OCI-LY1 (cell line): ENCODE data around the gene MTREX.

Source experiments
- H2AFZ ChIP-seq: fragments of 200-600 bp; sonication (generic), shearing (Covaris generic); 2 replicates; pipeline ENCODE4 v1.6.0; 2014; ENCODE audit warnings: antibody characterized with exemption, mild to moderate bottlenecking, low read length
- H3F3A ChIP-seq: fragments of 200-600 bp; sonication (generic), shearing (Covaris generic); 2 replicates; pipeline ENCODE4 v1.6.0; 2014; ENCODE audit warnings: mild to moderate bottlenecking, antibody characterized with exemption, low read length, moderate library complexity; ENCODE audit not compliant: insufficient read depth
- H3K27ac ChIP-seq: fragments of 200-600 bp; sonication (generic); 2 replicates; pipeline ENCODE4 v1.5.1; 2014; ENCODE audit warnings: low read length, mixed run types, mild to moderate bottlenecking, low read depth; ENCODE audit not compliant: poor library complexity, severe bottlenecking
- H3K27me3 ChIP-seq: fragments of 200-600 bp; sonication (generic); 2 replicates; pipeline ENCODE4 v1.6.0; 2014; ENCODE audit warnings: antibody characterized with exemption, mild to moderate bottlenecking, low read length, moderate library complexity; ENCODE audit not compliant: insufficient read depth
- H3K36me3 ChIP-seq: fragments of 200-600 bp; sonication (generic); 2 replicates; pipeline ENCODE4 v1.6.1; 2014; ENCODE audit warnings: mild to moderate bottlenecking, antibody characterized with exemption, low read length, moderate library complexity, mixed read lengths; ENCODE audit not compliant: insufficient read depth
- H3K4me1 ChIP-seq: fragments of 200-600 bp; sonication (generic); 2 replicates; pipeline ENCODE4 v1.5.1; 2014; ENCODE audit warnings: mild to moderate bottlenecking, low read length, moderate library complexity; ENCODE audit not compliant: insufficient read depth, severe bottlenecking
- H3K4me2 ChIP-seq: fragments of 200-600 bp; sonication (generic), shearing (Covaris generic); 2 replicates; pipeline ENCODE4 v1.6.1; 2014; ENCODE audit warnings: low read length
- H3K4me3 ChIP-seq: fragments of 200-600 bp; sonication (generic); 2 replicates; pipeline ENCODE4 v1.5.1; 2014; ENCODE audit warnings: low read length, low read depth, mild to moderate bottlenecking, mixed read lengths; ENCODE audit not compliant: poor library complexity, severe bottlenecking
- H3K79me2 ChIP-seq: fragments of 200-600 bp; shearing (Covaris generic); 2 replicates; pipeline ENCODE4 v1.6.1; 2016; ENCODE audit warnings: mixed run types, low read length, mixed read lengths; ENCODE audit not compliant: insufficient read depth
- H3K9ac ChIP-seq: fragments of 200-600 bp; sonication (generic), shearing (Covaris generic); 2 replicates; pipeline ENCODE4 v1.6.1; 2014; ENCODE audit warnings: mild to moderate bottlenecking, low read length, mixed read lengths
- H3K9me2 ChIP-seq: fragments of 200-600 bp; sonication (generic), shearing (Covaris generic); 2 replicates; pipeline ENCODE4 v1.6.1; 2014; ENCODE audit warnings: low read depth, mild to moderate bottlenecking, low read length, mixed read lengths
- H3K9me3 ChIP-seq: fragments of 200-600 bp; shearing (Covaris generic); 2 replicates; pipeline ENCODE4 v1.6.1; 2014; ENCODE audit warnings: low read length, mixed read lengths
- H4K20me1 ChIP-seq: fragments of 200-600 bp; sonication (generic), shearing (Covaris generic); 2 replicates; pipeline ENCODE4 v1.6.0; 2016; ENCODE audit warnings: mild to moderate bottlenecking, low read length; ENCODE audit not compliant: insufficient read depth
- CTCF ChIP-seq: fragments of 200-600 bp; sonication (generic), shearing (Covaris generic); IDR thresholded peaks from 2 replicates; pipeline ENCODE4 v1.5.1; 2017; ENCODE audit warnings: mild to moderate bottlenecking, antibody characterized with exemption, low read length, moderate library complexity, mixed read lengths
- EZH2 ChIP-seq: fragments of 200-600 bp; sonication (generic), shearing (Covaris generic); IDR thresholded peaks from 2 replicates; pipeline ENCODE4 v1.8.0; 2017; ENCODE audit warnings: borderline replicate concordance, mixed run types, mild to moderate bottlenecking, antibody characterized with exemption, low read length, moderate library complexity, mixed read lengths

Gene MTREX

GRCh38 chr5:55307383-55308253 is at the start of gene MTREX, which contains the start of gene DHX29:
Gene MTREX, plus strand, starts transcription at chr5:55307989. Its CDS starts 25 bp downstream, at chr5:55308014.
Gene DHX29, minus strand, starts transcription at chr5:55307694. Its CDS starts 121 bp downstream, at chr5:55307573.
- H3K4me1 ChIP-seq: peaks cover 46% of the 10 kb centered on the region
- H2AFZ ChIP-seq: no peak within 1 kb of the TSS
- H3K4me2 ChIP-seq: peak within 1 kb of the TSS; percentile 87
- H3K27me3 ChIP-seq: no peaks in the 10 kb centered on the region
- H3K9me3 ChIP-seq: no peaks in the 10 kb centered on the region
- H3K9ac ChIP-seq: peak within 1 kb of the TSS; percentile 89
- peak within 1 kb of the TSS; percentile 58 for H3K27ac ChIP-seq
- no peaks in the 10 kb centered on the region for H4K20me1 ChIP-seq
- peak within 1 kb of the TSS; percentile 74 for H3K4me3 ChIP-seq
- no peaks in the 10 kb centered on the region for H3K9me2 ChIP-seq
- peaks cover 83% of the 10 kb centered on the region for H3K79me2 ChIP-seq
- TF ChIP-seq EZH2 (no peak), CTCF (no peak)
- H3F3A ChIP-seq: no peaks in the 10 kb centered on the region
- H3K36me3 ChIP-seq: peaks cover 32% of the 10 kb centered on the region

DNA sequence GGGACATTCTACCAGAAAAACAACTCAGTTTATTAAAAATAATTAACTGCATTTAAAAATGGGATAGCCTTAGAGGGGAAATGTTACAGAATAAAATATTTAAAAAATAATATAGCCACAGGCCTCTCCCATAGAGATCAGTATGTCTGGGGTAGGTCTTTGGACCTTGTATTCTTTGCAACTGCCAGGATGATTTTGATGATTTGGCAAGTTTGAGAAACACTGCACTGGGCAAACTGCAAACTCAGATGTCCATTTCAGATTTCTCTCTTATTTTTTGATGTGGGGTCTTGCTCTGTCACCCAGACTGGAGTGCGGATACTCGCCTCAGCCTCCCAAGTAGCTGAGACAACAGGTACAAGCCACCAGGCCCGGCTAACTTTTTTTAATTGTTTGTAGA is 49.5 kb upstream of the MTREX start:
- Histone ChIP-seq H3K9ac (no peak overlapping the region), H3K4me1 (no peaks in the 10 kb centered on the region), H3K4me2 (no peak overlapping the region), H3K79me2 (no peaks in the 10 kb centered on the region), H4K20me1 (no peaks in the 10 kb centered on the region), H3K4me3 (no peak overlapping the region), H3K27ac (no peak overlapping the region), H2AFZ (no peak overlapping the region), H3K9me2 (no peaks in the 10 kb centered on the region), H3F3A (no peaks in the 10 kb centered on the region), H3K36me3 (peaks cover 56% of the 10 kb centered on the region), H3K27me3 (no peaks in the 10 kb centered on the region), H3K9me3 (no peaks in the 10 kb centered on the region)
- TF ChIP-seq CTCF (no peak), EZH2 (no peak)

- Histone ChIP-seq H4K20me1 (no peaks in the 10 kb centered on the region), H3K36me3 (peaks cover 82% of the 10 kb centered on the region)
Observed at GRCh38 chr5:55276771-55277170, 31.0 kb upstream of the MTREX start.

More at GRCh38 chr5:55276771-55277170, 31.0 kb upstream of the MTREX start:
- Histone ChIP-seq H3F3A (no peaks in the 10 kb centered on the region), H3K27ac (no peak overlapping the region), H3K4me1 (no peaks in the 10 kb centered on the region), H3K9me3 (no peaks in the 10 kb centered on the region), H3K9ac (no peak overlapping the region), H3K4me2 (no peak overlapping the region), H3K27me3 (no peaks in the 10 kb centered on the region), H3K9me2 (no peaks in the 10 kb centered on the region), H3K4me3 (no peak overlapping the region), H2AFZ (no peak overlapping the region), H3K79me2 (no peaks in the 10 kb centered on the region)
- TF ChIP-seq CTCF (no peak), EZH2 (no peak)
